Parathyroid adenoma (tissue), 2 donors: ENCODE data around the gene STXBP6.

ENCODE experiments used
- H2AFZ ChIP-seq: fragments of 300-600 bp; sonication (generic); one replicate; pipeline ENCODE4 v1.7.0; 2017; ENCODE audit warnings: antibody characterized with exemption, mild to moderate bottlenecking
- H3K27ac ChIP-seq: fragments of 300-600 bp; sonication (generic); one replicate; pipeline ENCODE4 v1.7.0; 2017
- H3K27me3 ChIP-seq: fragments of 300-600 bp; sonication (generic); one replicate; pipeline ENCODE4 v1.7.0; 2017; ENCODE audit warnings: low read length; ENCODE audit not compliant: control insufficient read depth, insufficient read depth
- H3K36me3 ChIP-seq: fragments of 300-600 bp; sonication (generic); one replicate; pipeline ENCODE4 v1.7.0; 2017; ENCODE audit warnings: low read length; ENCODE audit not compliant: control insufficient read depth, insufficient read depth
- H3K4me1 ChIP-seq: fragments of 300-600 bp; sonication (generic); one replicate; pipeline ENCODE4 v1.7.0; 2017; ENCODE audit warnings: control low read depth
- H3K4me2 ChIP-seq: fragments of 300-600 bp; sonication (generic); one replicate; pipeline ENCODE4 v1.7.0; 2017; ENCODE audit warnings: low read length
- H3K4me3 ChIP-seq: fragments of 300-600 bp; sonication (generic); one replicate; pipeline ENCODE4 v1.7.0; 2017; ENCODE audit warnings: low read depth, low read length
- H3K79me2 ChIP-seq: fragments of 300-600 bp; sonication (generic); one replicate; pipeline ENCODE4 v1.7.0; 2017; ENCODE audit warnings: control low read depth
- H3K9ac ChIP-seq: fragments of 300-600 bp; sonication (generic); one replicate; pipeline ENCODE4 v1.7.0; 2017; ENCODE audit warnings: mild to moderate bottlenecking
- H3K9me3 ChIP-seq: fragments of 300-600 bp; sonication (generic); one replicate; pipeline ENCODE4 v1.7.0; 2017; ENCODE audit warnings: low read length; ENCODE audit not compliant: control insufficient read depth
- TF ChIP-seq, protein P1 (sequence below): fragments of 300-600 bp; sonication (generic); IDR thresholded peaks from one replicate; pipeline ENCODE4 v1.7.0; 2017; ENCODE audit warnings: antibody characterized with exemption, mild to moderate bottlenecking
- donor health status: primary hyperparathyroidism.

The STXBP6 gene

DNA sequence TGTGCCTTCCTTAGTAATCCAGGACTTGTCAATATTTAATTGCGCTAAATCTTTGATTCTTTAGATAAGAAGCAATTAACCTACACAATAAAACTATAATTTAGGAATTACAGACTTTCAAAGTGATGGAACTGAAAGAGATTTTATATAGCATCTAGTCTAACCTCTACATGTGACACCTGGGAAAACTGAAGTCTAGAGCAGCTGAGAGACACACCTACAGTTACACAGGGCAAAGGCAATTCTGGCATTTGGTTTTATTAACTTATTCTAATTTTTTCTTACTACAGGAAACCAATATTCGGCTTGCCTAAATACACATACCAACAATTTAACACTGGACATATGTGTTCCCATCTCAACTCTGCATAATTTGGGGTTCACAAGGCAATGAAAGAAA, 196.5 kb downstream of the STXBP6 start:
- Histone ChIP-seq H3K4me1 (no peaks in the 10 kb centered on the region), H3K4me2 (no peak overlapping the region), H3K36me3 (no peaks in the 10 kb centered on the region), H3K9ac (no peak overlapping the region), H2AFZ (no peak overlapping the region), H3K9me3 (no peaks in the 10 kb centered on the region), H3K27me3 (no peaks in the 10 kb centered on the region), H3K27ac (no peak overlapping the region), H3K79me2 (no peaks in the 10 kb centered on the region), H3K4me3 (no peak overlapping the region)
- TF ChIP-seq, protein P1, sequence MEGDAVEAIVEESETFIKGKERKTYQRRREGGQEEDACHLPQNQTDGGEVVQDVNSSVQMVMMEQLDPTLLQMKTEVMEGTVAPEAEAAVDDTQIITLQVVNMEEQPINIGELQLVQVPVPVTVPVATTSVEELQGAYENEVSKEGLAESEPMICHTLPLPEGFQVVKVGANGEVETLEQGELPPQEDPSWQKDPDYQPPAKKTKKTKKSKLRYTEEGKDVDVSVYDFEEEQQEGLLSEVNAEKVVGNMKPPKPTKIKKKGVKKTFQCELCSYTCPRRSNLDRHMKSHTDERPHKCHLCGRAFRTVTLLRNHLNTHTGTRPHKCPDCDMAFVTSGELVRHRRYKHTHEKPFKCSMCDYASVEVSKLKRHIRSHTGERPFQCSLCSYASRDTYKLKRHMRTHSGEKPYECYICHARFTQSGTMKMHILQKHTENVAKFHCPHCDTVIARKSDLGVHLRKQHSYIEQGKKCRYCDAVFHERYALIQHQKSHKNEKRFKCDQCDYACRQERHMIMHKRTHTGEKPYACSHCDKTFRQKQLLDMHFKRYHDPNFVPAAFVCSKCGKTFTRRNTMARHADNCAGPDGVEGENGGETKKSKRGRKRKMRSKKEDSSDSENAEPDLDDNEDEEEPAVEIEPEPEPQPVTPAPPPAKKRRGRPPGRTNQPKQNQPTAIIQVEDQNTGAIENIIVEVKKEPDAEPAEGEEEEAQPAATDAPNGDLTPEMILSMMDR = no peak

DNA sequence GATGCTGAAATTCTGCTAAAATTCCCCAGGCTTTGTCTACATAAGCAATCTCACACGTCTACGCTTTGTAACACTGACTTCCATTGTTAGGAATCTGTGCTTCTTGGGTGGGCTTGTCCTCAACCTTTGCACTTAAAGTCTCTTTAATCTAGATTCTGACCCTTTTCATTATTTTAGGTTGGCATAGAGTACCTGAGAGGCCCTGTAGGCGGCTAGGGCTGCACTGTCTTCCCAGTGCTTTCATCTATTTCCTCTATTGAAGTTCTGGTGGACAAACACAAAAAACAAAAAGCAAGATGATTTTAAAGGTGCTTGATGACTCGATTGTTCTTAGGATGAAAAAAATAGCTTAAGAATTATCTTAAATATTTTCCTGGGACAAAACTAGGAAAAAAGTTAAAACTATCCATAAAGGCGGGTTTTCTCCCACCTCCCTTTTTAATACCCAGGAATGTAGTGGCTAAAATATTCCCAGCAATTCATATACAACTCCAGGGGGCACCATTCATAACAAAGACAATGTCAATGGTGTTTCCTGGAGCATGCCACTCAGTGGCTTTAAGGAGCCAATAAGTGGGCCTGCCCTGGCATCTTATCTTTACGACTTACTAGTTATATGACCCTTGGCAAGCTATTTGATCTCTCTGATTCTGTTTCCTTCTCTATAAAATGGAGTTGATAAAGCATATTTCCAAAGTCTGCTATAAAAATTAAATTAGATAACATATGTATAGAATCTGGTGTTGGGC, 197.5 kb downstream of the STXBP6 start:
- no peaks in the 10 kb centered on the region for H3K36me3 ChIP-seq
- TF ChIP-seq, protein P1 = no peak

DNA sequence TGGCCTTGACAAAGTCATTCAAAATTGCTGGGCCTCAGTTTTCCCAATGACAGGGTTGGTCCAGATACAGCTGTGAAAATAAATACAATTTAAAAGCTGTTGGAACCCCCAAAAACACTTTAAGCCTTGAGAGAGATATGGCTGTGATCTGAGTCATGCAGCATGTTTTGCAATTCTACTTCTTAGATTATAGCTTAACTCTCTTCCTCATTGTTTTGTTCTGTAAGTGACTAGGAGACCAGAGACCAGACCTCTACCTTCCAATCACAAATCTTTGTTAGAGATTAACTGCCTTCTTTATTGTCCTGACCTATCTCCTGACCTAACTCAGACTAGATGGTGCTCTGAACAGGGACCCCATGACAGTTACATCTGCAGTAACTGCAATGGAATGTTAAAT, 198.1 kb downstream of the STXBP6 start:
- TF ChIP-seq, protein P1 = no peak
- H3K36me3 ChIP-seq = no peaks in the 10 kb centered on the region
- H3K27me3 ChIP-seq = no peaks in the 10 kb centered on the region
- H3K9ac ChIP-seq = no peak overlapping the region
- H3K9me3 ChIP-seq = no peaks in the 10 kb centered on the region
- H2AFZ ChIP-seq = no peak overlapping the region
- H3K4me1 ChIP-seq = no peaks in the 10 kb centered on the region
- no peak overlapping the region for H3K27ac ChIP-seq
- H3K4me2 ChIP-seq = no peak overlapping the region
- H3K79me2 ChIP-seq = no peaks in the 10 kb centered on the region
- H3K4me3 ChIP-seq = no peak overlapping the region

More for the DNA sequence above, 197.5 kb downstream of the STXBP6 start:
- no peaks in the 10 kb centered on the region for H3K27me3 ChIP-seq
- H3K79me2 ChIP-seq = no peaks in the 10 kb centered on the region
- H3K9me3 ChIP-seq = no peaks in the 10 kb centered on the region
- H3K4me2 ChIP-seq = no peak overlapping the region
- H3K4me3 ChIP-seq = no peak overlapping the region
- H3K4me1 ChIP-seq = no peaks in the 10 kb centered on the region
- no peak overlapping the region for H3K9ac ChIP-seq
- no peak overlapping the region for H3K27ac ChIP-seq
- H2AFZ ChIP-seq = no peak overlapping the region

DNA sequence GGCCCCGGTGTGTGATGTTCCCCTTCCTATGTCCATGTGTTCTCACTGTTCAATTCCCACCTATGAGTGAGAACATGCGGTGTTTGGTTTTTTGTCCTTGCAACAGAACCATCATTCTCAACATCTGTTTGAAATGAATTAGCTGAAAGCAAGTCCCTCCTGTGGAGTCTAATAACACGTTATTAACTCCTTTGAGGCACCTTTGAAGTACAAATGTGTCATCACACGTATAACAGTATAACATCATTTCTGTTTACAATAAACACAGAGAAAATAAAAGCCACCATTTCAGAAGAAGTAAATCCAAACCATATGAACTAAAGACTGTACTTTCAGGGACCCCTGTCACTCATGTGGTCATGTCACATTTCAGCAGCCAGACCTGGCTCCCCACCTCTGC, 198.5 kb downstream of the STXBP6 start:
- H3K4me2 ChIP-seq = no peak overlapping the region
- H3K9me3 ChIP-seq = no peaks in the 10 kb centered on the region
- H3K36me3 ChIP-seq = no peaks in the 10 kb centered on the region
- no peak overlapping the region for H2AFZ ChIP-seq
- H3K27me3 ChIP-seq = no peaks in the 10 kb centered on the region
- no peak overlapping the region for H3K9ac ChIP-seq
- H3K4me3 ChIP-seq = no peak overlapping the region
- H3K27ac ChIP-seq = no peak overlapping the region
- TF ChIP-seq, protein P1 = no peak
- H3K79me2 ChIP-seq = no peaks in the 10 kb centered on the region
- H3K4me1 ChIP-seq = no peaks in the 10 kb centered on the region

DNA sequence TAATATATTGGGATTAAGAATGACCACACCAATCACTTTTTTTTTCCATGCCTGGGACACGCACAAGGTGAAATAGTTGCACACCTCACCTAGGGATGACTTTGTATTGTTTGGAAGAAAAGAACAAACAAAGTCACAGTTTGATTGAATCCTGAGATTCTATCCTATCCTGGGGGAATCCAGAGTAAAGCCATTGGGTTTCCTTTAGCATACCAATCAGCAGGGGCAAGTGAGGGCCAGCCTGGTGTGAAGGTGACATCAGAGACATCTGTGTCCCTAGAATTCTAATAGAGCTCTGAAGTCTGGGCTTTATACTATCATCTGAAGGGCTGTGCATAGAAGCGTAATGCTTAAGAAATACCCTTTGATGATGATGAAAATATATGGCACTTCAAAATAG, 199.9 kb downstream of the STXBP6 start:
- H3K27me3 ChIP-seq = no peaks in the 10 kb centered on the region
- no peaks in the 10 kb centered on the region for H3K9me3 ChIP-seq
- H3K36me3 ChIP-seq = no peaks in the 10 kb centered on the region
- no peak overlapping the region for H2AFZ ChIP-seq
- H3K27ac ChIP-seq = no peak overlapping the region
- TF ChIP-seq, protein P1 = no peak
- H3K4me2 ChIP-seq = no peak overlapping the region
- no peak overlapping the region for H3K9ac ChIP-seq
- no peaks in the 10 kb centered on the region for H3K4me1 ChIP-seq
- no peaks in the 10 kb centered on the region for H3K79me2 ChIP-seq
- no peak overlapping the region for H3K4me3 ChIP-seq
